GM12801 (cell line): ENCODE data around the gene SNRNP27.

Experiments
- TF ChIP-seq, protein P1 (sequence below): IDR thresholded peaks from one replicate; pipeline ENCODE4 v1.5.1; 2011; ENCODE audit warnings: control low read depth; ENCODE audit not compliant: insufficient read length; ENCODE audit errors: extremely low read depth

Gene SNRNP27

DNA sequence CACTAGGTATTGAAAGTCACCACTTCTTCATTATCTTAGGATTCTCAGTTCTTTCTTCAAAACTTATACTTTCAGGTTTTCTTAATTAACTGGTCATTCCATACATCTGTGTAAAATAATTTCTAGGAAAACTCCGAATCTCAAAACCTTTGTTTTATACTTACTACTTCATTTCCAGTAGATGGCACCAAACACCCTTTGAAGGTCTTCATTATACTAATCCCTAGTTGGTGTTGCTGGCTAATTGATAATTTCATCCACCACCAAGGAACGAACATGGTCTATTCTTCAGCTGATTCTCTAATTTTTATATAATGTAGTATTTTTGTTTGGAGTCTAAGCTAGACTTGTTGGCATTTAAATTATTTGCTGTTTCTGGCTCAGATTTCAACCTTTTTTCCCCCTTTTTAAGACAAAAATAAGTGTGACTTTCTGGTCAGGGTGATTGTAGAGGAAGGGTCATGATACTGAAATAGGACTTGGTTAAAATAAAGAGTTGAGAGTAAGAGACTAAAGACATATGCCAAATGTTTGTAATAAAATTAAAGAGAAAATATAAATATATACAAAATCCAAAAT, 18.3 kb downstream of the SNRNP27 start:
- TF ChIP-seq, protein P1, sequence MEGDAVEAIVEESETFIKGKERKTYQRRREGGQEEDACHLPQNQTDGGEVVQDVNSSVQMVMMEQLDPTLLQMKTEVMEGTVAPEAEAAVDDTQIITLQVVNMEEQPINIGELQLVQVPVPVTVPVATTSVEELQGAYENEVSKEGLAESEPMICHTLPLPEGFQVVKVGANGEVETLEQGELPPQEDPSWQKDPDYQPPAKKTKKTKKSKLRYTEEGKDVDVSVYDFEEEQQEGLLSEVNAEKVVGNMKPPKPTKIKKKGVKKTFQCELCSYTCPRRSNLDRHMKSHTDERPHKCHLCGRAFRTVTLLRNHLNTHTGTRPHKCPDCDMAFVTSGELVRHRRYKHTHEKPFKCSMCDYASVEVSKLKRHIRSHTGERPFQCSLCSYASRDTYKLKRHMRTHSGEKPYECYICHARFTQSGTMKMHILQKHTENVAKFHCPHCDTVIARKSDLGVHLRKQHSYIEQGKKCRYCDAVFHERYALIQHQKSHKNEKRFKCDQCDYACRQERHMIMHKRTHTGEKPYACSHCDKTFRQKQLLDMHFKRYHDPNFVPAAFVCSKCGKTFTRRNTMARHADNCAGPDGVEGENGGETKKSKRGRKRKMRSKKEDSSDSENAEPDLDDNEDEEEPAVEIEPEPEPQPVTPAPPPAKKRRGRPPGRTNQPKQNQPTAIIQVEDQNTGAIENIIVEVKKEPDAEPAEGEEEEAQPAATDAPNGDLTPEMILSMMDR = no peak

DNA sequence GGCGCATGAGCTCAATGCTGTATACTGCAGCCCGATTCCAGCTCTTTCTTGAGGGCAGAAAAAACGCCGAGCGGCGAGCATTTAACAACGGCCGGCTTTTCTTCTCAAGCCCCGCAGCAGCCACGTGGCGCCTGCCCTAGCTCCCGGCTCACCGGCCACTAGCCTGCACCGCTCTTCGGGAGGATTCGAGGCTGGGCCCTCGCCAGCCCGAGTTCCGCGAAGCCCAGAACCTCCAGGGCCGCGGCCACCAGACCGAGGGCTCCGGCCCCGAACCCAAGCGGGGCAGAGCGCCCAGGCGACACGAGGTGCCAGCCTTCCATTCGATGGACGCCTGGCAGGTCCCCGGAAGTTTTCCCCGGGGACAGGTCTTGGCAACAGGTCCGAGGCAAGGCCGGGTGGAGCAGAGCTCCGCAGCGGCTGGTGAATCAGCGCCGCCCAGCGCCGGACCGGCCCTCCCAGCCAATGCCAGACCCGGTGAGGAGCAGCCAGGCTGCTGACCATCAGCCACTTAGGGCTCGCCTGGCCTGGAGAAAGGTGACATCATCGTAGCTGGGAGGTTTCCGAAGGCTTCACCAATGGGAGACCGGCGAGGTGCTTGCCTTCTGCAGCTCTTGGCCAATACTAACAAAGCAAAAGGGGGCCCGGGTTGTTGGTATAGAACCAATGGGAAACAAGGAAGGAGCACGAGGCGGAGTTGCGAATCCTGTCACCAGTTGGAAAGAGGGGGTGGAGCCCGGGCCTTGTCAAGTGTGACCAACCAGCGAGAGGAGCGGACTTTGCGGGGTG, 20.6 kb downstream of the SNRNP27 start:
- TF ChIP-seq, protein P1 = no peak

DNA sequence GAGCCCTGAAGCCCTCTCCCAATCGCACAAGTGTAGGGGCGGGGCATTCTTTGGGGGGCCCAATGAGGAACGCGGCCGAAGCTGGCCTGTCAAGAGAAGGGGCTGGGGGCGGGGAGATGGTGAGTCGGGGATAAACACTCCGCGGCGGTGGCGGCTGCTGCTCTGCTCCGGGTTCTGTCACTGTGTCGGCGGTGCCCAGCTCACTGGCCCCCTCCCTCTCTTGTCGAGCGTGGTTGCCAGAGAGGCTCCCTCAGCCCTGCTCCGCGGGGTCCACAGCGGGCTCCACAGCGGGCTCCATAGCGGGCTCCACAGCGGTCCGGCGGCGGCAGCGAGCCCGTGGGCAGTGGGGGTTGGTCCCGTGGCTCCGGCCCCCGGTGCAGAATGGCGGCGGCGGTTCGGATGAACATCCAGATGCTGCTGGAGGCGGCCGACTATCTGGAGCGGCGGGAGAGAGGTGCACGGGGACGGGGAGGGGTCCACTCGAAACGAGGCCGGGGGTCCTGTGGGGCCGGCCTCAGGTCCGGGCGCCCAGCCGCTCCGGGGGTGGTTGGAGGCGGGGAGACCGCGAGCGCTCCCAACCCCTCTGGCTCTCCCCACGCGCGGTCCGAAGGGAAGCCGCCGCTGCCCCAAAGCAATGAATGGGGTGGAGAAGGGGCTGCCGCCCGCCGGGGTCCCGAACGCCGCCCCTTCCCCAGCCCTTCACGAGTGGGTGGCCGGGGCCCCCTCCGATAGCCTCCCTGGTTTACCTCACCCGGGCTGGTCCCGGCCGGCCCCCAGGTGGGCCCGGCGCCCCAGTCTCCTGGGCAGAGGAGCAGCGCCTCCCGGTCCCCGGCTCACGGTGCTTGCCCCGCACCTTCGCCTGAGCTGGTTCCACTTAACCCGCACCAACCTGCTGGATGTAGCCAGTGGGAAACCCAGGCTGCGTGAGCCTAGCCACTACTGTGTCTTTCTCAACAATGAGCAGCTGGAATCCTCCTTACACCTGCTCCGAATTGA, 21.5 kb downstream of the SNRNP27 start, which contains the start of gene MXD1:
Gene MXD1, plus strand, starts transcription at position 160 of the 996 bp plus-strand sequence. Its CDS starts 222 bp downstream, at position 382.
- TF ChIP-seq, protein P1 = no peak

DNA sequence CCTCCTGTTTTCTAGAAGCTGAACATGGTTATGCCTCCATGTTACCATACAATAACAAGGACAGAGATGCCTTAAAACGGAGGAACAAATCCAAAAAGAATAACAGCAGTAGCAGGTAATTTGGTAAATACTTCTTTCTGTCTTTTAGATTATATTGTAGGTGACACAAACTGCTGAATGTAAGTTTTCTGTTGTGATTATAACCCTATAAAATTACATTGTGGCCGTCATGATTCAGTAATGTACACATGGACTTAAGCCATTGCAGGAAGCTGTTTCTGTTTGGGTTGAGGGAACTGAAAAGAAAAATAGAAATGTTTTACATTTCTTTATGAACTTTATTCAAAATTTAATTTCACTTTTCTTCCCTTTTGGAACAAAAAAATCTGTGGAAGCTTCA, 22.4 kb downstream of the SNRNP27 start:
- TF ChIP-seq, protein P1 = no peak

DNA sequence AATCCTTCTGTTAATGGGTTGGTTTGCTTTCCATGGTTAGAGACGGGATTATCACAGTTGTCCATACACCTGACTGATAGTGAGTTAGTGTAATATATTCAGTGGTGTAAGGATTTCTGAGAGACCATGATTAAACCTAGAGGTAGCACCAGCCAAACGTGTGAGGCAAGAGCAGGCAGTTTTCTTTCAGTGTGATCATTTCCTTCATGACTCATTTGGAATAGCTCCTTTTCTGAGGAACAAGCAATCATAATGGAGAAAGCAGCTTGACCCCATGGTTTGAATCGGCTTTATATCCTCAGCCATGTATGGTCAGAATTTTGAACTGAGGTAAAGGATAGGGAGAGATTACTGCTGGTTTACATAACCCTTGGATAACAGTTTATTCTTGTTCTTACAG, 24.1 kb downstream of the SNRNP27 start:
- TF ChIP-seq, protein P1 = no peak

DNA sequence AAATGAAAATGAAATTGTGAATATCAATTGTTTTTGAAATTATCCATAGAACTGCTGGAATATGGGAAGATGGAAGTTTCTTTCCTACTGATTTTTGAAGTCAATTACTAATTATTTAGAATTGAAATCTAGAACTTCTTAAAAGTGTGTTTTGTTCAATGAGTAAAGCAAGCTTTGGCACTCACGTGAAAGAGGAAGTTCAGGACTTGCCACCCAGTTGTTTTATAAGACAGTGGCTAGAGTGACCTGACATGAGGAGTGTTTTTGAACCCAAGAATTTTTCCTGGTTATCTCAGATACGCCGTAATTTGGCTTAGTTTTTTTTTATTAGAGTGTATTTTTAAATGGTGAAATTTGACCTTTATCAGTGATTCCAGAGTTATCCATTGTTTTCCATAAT, 24.6 kb downstream of the SNRNP27 start:
- TF ChIP-seq, protein P1 = no peak

DNA sequence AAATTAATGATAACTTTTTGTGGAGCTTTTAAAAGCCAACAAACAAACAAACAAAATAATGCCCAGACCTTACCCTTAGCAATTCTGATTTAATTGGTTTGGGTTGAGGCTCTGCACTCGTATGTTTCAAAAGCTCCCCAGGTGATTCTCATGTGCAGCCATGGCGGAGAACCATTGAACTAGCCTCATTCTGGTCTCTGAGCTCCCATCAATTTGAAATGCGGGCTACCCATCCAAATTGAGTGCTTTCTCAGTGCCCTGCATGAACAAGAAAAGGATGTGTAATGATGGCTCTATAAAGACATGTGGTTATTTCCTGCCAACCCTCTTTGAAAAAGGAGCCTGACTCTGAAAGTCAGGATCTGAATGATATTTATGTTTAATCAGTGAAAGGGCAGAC, 29.4 kb downstream of the SNRNP27 start:
- TF ChIP-seq, protein P1 = no peak
